ENCODE data around the gene YDJC.
"Not testable (repeated sequence)": the region's sequence is repeated elsewhere in the genome, so short reads cannot be mapped to it uniquely, and the experiment has no call there.

YDJC gene

DNA sequence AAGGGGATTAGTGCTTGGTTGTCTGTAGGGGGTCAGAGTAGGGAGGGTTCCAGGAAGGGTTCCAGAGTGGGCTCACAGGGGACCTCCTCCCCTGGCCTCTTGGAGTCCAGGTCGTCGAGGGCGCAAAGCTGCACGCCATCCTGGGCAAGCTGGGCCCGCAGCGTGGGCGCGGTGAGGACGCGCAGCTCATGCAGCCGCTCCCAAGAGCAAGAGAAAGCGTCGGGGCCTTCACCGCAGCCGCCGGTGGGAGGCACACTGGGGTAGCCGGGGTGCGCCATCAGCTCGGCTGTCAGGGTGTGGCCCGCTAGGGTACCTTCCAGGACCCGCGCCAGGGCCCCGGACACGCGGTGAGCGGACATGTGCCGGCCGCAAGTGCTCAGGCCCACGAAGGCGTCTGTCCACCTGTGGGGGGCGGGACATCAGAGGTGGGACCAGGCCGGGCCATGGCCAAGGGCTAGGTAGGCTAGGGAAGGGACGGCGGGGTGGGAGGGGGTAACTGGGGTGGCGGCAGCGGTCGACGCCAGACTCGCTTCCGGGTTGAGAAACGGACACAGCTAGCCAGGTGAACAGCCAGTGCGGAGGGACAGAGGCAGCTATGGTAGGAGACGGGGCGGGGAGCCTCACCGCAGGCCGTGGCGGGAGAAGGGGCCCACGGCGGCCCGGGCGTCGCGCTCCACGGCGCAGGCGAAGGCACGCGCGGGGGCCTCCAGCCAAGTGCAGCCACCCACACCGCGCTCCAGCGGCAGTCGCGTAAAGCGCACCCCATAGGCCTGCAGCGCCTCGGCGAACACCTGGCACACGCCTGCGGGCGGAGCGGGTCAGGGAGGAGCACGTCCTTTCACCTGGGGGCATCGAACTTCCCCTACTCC is 1.2 kb downstream of the YDJC start:
- no peak for DNase-seq

DNA sequence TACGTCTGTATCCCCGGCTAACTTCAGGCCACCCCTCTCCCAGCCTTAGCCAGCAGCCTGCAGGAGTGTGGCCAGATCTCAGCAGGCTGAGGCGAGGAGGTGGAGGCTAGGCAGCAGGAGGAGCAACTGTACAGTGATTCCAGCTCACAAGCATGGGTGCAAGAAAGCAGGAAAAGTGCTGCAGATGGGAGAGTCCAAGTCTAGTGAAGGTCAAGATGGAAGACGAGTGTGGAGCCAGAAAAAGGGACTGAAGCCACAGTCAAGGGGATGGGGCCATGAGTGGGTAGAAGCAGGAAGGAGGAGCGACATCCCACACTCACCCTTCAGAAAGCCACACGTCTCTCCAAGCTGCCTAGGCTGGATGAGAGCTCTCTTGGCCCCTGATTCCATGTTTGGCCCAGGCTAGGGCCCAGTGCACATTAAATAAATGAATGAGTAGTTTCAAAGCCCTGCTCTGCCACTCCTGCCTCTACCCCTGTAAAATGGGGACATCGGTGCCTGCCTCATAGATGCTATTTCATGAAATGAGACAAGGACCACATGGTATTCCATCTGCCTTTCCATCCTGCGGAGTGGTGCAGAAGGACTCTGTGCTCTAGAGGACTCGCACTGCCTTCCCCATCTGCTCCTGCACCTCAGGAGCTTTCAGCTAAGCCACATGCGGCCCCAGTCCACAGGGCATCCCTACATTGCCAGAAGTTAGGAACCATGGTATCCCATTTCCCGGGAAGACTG is 2.9 kb downstream of the YDJC start:
- no peak for DNase-seq

DNA sequence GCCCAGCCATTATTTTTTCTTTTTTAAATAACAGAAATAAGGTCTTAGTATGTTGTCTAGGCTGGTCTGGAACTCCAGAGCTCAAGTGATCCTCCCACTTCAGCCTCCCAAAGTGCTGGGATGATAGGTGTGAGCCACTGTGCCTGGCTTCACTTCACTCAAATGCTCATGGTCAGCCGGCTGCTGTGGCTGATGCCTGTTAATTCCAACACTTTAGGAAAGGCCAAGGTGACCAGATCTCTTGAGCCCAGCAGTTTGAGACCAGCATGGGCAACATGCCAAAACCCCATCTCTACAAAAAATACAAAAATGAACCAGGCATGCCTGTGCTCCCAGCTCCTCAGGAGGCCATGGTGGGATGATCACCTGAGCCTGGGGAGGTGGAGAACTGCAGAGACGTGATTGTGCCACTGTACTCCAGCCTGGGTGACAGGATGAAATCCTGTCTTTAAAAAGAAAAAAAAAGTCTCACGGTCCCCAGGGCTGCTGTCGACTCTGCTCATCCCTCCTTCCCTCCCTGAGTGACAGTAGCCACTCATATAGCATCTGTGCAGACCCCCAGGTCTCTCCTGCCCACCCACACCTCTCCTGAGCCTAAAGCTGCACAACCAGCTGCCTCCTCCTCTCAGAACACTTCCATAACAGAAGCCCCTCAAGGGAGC is 3.6 kb downstream of the YDJC start:
- DNase-seq: no peak

DNA sequence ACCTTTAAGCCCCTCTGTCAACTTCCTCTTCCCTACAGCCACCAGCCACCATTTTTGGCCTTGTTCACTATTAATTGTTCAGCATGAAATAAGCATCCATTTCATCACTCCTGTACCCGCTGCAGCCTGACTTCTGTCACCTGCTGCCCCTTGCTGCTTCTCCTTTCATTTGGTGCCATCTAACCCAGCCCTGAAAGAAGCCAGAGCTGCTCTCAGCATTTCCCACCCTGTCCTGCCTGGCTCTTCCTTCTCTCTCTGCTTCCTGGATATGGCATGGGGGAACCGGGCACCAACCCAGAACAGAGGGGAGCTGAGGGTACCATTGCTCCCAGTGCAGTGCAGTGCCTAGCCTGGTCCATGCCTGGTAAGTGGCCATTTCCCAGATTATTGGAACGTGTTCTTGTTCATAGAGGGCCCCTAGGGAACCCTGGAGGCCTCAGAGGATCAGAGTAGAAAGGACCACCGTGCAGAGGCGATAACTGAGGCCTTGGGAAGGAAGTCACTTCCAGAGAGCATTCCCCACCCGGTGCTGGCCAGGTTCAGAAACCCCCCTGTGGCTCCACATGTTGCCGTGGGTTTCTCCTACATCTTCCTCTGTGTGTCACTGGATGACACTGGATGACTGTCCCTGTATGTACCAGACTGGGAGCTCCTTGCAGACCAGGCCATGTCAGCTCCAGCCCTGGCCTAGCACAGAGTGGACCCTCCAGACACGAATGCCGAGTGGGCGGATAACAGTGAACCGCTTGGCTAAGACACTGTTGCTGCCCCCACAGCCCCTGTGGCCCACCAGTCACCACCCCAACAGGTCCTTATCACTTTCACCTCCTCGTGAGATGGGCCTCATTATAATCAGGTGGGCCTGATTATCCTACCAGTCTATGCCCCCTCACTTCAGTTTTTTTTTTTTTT is 4.7 kb downstream of the YDJC start:
- no peak for DNase-seq

DNA sequence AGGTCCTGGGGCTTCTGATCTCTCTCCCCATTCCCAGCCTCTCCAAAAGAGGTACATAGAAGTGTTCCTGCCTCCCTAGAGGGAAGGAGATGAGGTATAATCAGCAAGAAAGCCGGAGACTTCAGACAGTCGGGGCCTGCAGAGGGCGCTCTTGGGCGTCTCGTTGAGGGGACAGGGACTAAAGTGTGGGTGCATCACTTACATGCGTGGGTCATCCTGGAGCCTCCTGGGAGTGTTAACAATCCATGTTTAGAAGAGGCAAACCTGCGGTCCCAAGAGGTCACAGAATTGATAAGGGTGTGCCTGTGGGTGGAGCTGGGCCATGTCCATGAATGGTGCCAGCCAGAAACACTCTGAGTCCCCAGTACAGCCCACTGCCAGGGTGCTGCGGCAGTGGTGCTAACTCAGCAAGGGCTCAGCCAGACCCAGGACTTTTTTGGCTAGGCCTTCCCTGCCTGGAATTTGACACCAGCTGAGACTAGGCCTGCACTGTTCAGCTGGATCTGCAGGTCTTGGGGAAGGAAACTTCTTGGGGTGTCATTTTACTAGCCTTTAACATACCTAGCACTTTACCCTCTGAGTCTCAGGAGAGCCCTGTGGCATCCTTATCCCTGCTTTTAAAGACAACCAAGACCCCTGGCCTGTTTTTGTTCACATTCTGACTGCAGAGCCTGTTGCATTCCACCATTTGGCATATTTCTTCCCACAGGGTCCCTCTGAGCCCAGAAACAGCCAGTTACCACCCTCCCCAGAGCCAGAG is 5.5 kb downstream of the YDJC start:
- DNase-seq: peak in 1 of 2 experiments; percentile 21

DNA sequence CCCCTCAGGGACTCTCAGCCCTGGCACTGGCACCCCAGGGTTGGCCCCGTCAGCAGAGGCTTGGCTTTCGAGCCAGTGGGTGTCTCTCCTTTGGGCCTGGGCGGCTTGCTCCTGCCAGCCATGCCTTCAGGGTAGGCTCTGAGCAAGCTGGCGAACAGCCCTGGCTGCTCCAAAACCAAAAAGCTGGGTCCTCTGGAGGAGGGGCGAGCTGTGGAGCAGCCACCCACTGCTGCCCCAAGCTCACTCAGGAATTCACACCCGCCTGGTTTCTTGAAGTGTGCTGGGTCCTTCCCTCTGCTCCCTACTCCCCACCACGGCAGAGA is 6.2 kb downstream of the YDJC start:
- no peak for DNase-seq

DNA sequence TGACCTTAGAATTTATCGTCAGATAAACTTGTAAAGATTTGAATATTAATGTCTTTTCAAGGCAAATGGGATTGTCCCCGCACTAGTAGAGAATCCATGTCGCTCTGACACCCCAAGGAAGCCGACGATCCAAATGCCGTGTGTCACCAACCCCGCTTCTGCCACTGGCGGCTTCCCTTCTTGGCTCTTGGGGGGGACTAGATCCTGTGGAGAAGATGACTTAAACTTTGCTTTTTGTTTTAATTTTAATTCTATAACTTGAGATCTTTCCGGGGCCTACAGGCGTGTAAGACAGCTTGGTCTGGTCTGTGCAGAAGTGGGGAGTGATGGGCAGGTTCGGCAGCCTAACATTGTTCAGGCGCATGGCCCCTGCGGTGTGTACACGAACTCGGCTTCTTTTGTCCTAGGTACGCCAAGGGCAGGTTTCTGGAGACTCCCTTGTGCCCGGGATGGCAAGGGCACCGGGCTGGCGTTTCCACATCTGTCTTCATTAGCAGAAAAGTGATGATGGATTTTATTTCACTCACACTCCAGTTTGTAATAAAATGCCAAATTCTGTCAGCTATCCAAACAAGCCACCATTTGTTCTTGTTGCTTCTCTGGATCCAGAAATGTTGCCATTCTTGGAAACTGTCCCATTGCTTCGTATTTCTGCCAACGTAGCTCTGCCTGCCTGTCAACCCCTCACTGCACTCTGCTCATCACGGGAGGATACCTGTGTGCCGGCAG is 6.7 kb downstream of the YDJC start:
- DNase-seq: no peak

DNA sequence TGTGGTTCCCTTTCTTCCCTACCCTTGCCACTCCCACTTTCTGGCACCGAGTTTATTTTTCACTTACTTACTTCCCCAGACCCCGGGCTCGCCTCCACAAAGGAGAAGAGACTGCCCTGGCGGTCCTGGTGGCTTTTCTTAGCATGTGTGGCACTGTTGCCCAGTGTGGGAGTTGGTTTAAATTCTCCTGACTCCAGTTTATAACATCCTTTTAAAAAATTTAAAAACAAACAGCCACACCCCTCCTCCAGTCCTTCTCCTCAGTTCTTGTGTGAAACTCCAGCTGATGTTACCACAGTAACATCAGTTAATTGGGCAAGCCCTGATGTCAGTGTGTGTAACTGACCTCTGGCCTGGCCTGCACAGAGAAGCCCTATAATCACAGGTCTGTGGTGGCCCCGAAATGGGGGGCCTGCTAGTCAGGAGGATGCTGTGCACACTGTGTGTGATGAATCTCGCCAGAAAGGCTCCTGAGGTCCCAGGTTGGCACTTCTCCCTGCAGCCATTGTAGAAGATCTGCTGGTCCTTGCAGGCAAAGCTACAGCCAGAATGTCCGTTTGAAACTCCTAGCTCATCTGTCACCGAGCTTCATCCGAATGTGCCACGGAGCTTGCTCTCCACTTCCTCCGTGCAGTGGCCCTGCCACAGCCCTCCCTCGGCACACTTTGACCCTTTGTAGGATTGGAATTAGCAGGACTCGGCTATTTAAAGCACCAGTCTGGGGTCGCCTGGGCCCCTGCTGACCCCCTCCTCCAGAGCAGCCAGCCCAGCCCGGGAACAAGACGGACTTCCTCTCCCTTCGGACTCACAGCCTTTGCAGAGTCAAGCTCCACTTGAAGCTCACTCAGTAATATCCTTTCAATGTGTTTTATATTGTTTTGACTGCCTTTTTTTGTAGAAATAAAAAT is 7.6 kb downstream of the YDJC start:
- DNase-seq: no peak

DNA sequence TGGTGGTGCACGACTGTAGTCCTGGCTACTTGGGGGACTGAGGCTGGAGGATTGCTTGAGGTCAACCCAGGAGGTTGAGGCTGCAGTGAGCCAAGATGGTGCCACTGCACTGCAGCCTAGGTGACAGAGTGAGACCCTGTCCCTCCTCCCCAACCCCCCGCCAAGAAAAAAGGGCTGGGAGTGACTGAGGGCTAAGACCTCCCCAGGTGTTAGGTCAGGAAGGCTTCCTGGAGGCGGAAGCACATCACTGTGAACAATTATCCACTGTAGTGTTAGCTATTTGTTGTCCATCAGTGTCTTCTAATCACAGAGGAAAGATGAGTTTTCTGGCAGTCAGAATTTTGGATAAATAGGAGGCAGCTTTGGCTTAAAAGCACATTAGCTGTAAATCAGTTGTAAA is 8.8 kb downstream of the YDJC start:
- DNase-seq: no peak

DNA sequence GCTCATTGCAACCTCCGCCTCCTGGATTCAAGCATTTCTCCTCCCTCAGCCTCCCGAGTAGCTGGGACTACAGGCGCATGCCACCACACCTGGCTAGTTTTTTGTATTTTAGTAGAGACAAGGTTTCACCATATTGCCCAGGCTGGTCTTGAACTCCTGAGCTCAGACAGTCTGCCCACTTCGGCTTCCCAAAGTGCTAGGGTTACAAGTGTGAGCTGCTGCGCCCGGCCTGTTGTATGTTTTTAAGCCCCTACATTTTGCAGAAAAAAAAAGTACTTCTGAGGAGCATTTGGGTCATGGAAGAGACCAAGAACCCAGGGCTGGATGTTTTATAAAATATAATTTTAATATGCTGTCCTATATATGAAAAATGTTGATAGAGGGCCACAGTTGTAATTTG is 12.5 kb downstream of the YDJC start:
- DNase-seq: not testable (repeated sequence)

DNA sequence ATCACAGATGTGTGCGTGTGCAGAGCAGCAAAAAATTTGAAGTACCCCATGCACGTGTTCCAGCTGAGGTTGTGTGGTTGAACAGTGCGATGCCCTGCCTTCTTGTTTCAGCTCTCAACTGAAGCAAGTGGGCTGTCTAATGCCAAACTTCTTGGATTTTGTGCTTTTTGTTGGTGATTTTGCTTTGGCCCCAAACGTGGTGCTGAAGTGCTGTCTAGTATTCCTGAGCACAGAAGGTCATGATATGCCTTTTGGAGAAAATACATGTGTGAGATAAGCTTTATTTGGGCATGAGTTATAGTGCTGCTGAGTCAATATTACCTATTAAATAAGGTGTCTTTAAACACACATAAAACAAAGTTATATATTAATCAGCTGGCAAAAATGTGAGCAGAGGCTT is 14.1 kb downstream of the YDJC start:
- DNase-seq: no peak

DNA sequence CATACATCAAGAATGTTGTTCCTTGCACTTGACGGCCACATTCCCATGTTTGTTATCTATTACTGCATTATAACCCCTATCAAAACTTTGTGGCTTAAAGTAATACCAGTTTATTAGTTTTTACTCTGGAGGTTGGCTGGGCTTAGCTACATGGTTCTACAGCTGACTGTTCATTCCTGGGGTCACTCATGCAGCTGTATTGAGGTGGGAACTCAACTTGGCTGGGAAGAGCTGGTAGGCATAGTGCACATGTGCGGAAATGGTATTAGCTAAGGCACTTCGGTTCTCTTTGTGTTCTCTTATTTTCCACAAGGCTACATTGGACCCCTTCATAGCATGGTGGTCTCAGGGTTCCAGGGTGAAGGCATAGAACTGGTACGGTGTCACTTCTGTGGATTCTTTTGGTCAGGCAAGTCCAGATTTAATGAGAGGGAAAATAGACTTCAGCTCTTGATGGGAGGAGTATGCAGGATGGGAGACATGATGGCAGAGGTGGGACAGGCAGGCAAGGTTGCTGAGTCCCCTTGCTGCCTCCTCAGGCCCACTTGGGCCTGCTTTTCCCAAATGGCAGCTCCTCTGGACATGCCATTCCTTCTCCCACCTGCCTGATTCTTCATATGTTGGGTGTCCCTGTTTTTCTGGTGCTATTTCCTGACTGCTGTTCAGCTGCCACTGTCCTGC is 16.1 kb downstream of the YDJC start:
- DNase-seq: no peak

DNA sequence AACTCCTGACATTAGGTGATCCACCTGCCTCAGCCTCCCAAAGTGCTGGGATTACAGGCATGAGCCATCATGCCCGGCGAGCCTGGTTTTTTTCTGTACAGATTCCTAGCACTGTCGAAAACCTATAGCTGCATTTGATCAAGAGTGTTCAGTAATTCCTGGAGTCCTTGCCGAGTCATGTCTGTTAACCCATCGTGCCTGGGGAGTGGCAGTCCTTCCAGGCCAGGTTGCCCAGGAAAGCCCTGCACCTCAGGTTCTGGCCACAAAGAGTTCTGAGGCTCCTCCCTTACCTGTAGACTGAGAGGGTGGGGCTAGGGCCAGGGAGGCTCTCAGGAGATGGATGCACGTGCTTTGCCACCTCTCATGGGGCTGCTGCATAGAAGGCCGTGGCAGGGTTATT is 17.0 kb downstream of the YDJC start:
- DNase-seq: no peak

DNA sequence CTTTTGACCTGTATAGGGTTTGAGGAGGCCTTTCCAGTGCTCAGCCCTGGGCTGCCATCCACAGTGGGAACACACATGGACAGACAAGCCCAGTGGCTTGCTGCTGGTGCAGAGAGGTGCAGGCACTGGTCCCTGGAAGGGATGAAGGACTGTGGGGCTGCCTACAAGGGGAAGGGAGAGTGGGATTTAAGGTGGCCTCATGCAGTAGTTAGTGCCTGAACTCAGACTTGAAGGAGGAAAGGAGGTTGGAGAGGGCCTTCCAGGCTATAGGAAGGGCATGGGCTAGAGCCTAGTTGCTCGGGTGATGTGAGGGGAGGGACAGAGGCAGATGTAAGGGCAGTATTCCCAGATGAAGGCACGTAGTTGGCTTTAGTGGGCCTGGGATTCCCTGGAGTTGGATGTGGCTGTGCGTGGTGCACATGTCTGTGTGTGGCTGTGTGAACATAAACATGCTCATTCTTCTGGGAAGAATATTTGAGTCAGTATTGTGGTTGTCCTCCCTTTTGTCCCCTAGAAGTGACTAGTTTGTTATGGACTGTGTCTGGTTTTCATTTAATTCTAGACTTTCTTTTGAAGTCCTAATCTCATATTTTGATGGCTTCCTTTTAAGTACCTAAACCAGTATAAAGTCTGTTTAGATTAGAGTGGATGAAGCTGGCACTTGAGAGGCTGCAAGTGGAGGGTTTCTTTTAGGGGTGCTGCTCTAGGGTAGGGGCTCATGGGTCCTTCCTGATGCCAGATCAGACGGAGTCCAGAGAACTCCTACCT is 18.4 kb downstream of the YDJC start:
- DNase-seq: no peak

DNA sequence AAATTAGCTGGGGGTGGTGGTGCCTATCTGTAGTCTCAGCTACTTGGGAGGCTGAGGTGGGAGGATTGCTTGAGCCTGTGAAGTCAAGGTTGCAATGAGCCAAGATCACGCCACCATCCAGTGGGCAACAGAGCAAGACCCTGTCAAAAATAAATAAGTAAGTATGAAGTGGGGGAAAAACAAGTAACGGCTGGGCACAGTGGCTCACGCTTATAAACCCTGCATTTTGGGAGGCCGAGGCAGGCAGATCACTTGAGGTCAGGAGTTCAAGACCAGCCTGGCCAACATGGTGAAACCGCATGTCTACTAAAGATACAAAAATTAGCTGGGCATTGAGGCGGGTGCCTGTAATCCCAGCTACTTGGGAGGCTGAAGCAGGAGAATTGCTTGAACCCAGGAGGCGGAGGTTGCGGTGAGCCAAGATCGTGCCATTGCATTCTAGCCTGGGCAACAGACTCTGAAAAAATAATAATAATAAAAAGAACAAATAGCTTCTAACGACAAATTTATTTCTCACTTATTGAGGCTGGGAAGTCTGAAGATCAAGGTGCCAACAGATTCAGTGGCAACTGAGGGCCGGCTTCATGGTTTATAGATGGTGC is 20.2 kb downstream of the YDJC start:
- not testable (repeated sequence) for DNase-seq

DNA sequence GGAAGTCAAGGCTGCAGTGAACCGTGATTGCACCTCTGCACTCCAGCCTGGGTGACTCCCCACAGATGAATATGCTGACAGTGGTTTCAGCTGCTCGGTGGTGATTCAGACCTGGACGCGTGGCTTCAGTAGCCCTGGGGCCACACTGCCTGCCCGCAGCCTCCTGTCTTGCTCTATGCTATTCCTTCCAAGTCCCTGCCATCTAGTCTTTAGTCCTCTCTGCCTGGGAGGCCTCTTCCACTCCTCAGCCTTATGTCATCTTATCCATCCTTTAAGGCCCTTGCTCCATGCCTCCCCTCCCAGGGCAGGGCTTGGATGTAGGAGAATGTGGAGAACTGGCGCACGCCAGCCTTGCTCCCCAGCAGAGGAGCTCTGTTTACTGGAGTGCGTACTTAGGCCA is 23.0 kb downstream of the YDJC start:
- DNase-seq: no peak

DNA sequence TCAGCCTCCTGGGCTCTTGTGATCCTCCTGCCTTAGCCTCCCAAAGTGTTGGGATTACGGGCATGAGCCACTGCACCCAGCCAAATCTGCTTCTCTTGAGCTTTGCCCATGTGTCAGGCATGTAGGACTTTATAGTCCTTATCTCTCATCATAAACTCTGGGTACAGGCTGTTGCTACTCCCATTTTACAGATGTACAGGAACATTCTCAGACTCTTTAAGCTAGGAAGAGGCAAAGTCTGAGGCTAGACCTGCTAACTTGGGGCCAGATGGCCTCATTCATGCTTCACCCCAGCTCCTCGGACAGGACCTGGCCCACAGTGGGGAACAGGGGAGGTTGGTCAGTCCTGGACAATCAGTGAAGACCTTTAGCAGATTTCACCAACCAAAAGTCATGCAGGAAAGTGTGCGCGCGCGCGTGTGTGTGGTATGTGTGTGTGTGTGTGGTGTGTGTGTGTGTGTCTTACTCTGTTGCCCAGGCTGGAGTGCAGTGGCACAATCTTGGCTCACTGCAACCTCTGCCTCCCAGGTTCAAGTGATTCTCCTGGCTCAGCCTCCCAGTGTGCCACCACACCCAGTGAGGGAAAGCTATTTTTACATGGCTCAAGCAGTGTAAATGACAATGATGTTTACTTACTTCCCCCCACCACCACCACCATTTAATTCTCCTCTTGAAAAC is 23.8 kb downstream of the YDJC start:
- DNase-seq: no peak

DNA sequence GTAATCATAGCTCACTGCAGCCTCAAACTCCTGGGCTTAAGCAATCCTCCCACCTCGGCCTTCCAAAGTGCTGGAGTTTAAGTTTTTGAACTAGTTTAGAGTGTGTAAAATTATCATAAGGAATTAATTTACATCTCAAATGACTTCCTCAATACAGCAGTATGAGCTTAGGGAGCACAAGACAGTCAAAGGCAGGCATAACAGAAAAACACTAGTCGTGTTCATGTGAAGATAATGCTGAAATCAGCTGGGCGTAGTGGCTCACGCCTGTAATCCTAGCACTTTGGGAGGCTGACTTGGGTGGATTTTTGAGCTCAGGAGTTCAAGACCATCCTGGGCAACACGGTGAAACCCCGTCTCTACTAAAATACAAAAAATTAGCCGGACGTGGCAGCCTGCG is 25.8 kb downstream of the YDJC start:
- DNase-seq: no peak

Data from NCI-H1930 (cell line).